ENCODE measurements around the gene LCOR.

LCOR gene

DNA sequence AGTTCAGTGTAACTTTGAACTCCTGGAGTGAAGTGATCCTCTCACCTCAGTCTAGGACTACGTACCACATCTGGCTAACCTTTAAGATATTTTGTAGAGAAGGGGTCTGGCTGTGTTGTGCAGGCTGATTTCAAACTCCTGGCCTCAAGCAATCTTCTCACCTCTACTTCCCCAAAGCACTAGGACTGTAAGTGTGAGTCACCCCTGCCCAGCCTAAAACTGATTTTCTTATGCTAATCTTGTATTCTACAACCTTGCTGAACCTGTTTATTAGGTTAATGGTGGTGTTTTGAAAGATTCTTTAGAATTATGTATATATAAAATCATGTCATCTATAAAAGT is 58.0 kb downstream of the LCOR start:
- no peak for DNase-seq (ENCODE audit: low read depth, low spot score)

DNA sequence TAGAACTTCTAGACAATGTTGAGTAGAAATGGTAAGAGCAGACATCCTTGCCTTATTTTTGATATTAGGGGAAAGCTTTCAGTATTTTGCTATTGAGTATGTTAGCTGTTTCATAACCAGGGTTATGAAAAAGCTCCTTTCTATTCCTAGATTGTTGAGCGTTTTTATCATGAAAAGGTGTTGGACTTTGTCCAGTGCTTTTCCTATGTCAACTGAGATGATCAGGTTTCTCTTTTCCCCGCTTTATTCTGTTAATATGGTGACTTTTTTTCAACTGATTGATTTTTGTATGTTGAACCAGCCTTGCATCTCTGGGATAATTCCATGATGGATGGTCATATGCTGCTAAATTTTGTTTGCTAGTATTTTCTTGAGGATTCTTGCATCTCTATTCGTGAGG is 58.5 kb downstream of the LCOR start:
- DNase-seq (ENCODE audit: low read depth, low spot score) = no peak

DNA sequence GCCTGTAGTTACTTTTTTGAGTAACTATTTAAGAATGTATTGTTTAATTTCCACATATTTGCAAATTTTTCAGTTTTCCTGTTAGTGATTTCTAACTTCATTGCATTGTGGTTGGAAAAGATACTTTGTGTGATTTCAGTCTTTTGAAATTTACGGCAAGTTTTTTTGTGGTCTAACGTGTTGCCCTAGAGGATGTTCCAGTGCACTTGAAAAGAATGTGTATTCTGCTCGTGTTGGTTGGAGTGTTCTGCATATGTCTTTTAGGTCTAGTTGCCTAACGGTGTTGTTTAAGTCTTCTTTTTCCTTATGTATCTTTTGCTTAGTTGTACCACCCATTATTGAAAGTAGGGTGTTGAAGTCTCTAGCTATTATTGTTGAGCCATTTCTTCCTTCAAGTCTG is 59.7 kb downstream of the LCOR start:
- no peak for DNase-seq (ENCODE audit: low read depth, low spot score)

DNA sequence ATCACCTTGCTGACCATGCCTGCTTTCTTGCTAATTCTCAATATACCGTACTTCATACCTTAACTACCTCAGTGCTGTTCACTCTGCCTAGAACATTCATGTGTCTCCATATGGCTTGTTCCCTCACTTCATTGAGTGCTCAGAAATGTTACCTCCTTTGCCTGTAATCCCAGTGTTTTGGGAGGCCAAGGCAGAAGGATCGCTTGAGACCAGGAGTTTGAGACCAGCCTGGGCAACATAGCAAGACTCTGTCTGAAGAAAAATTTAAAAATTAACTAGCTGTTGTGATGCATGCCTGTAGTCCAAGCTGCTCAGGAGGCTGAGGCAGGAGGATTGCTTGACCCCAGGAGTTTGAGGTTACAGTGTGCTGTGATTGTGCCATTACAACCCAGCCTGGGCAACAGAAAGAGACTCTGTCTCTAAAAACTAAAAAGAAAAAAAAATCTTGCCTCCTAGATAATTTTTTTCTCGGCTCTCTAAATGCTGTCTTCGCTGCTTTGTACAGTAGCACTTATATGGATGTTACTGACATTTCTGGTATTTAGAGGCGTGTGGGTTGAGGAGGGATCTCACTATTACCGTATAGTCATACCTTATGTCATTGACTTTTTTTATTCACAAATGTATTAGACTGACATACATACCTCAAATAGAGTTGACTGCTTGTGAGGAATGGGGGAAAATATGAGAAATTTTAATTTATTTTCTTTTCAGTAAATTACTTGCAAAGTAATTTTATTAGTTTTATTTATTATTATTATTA is 63.7 kb downstream of the LCOR start:
- DNase-seq (ENCODE audit: low read depth, low spot score) = no peak

DNA sequence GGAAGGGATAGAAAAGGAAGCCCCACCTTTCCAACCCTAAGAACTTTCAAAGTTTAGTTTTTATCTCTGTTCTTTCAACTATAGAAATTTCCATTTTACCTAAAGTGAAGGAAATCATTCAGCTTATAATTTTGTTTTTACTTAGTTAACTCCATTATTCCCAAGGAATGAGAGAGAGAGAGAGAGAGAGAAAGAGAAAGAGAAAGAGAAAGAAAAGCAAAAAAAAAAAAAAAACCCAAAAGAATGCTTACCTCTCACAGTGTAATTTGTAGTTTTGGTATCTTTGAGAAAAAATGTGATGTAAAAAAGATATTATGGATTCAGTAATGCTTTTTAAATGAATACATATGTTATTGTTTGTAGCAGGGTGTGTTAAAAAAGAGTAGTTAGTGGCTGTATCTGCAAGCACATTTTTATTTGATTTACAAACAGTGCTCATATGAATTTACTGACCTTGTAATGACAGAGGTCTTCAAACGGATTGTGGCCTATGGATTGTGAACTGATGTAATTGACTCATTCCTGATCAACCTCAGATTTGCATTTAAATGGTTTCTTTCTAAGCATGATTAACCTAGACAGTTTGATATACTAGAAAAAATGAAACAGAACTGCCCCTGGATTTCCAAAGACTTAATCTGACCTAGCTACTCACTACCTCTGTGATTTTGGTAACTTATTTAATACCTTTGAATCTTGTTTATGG is 64.9 kb downstream of the LCOR start:
- DNase-seq (ENCODE audit: low read depth, low spot score) = no peak

DNA sequence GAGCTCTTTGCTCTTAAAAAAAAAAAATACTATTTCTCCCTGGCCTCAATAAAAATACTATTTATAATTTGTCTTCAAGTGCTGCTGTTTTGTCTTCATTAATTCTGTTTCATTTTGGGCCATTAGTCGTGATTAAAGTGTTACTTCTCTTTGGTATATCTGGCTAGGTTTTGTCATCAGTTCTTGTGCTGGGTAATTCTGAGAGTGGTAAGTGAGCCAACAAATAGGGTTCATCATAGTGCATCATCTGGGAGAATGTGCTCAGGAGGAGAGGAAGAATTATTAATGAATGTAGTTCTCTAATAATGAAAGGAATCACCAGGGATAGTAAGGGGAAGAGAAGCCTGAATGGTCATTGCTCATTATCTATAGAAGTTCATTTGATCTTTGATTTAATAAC is 70.0 kb downstream of the LCOR start:
- DNase-seq (ENCODE audit: low read depth, low spot score) = no peak

DNA sequence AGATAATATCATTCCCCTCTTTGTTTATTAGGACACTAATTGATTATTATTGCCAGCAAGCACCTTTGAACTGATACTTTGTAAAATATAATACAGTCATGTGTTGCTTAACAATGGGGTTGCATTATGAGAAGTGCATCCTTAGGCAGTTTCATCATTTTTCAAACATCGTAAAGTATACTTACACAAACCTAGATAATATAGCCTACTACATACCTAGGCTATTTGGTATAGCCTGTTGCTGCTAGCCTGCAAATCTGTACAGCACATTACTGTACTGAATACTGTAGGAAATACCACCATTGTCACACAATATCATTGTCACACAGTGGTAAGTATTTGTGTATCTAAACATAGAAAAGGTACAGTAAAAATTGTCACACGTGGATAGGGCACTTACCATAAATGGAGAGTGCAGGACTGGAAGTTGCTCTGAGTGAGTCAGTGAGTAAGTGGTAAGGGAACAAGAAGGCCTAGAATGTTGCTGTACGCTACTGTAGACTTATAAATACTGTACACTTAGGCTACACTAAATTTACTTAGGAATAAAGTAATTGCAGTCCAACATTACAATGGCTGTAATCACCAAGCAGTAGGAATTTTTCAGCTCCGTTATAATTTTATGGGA is 70.7 kb downstream of the LCOR start:
- no peak for DNase-seq (ENCODE audit: low read depth, low spot score)

DNA sequence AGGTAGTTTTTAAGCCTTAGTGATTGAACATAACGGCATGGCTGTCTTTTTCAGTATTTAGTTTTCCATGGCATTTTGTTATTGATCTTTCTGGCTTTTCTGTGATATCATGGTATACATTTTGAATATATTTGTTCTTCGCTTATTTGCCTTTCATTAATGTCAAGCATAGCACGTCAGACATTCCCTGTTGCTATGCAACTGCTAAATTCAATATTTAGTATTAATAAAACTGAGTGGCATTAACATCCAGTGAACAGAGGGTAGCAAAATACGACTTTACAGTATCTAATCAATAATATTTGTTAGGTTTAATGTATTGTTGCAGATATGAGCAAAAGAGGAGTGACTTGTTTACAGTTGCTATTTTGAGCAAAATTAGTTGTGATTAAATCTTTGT is 72.5 kb downstream of the LCOR start:
- DNase-seq (ENCODE audit: low read depth, low spot score) = no peak

DNA sequence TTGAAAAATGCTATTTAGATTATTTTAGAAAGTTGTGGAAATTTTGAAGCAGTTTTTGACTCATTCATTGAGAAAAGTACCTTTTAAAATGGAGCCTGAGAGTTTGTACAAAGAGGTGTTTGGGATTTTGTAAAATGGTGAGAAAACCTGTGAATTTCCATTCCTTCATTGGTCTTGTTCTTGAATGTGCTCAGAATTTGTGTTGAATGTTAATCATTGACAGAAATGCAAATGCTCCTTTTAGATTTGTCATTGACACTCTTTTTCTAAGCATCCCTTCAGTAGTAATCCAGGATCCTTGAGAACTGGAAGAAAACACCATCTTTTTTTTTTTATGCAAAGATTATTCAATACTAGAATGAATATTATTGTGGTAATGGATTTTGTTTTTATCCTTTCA is 74.8 kb downstream of the LCOR start:
- DNase-seq (ENCODE audit: low read depth, low spot score) = no peak

DNA sequence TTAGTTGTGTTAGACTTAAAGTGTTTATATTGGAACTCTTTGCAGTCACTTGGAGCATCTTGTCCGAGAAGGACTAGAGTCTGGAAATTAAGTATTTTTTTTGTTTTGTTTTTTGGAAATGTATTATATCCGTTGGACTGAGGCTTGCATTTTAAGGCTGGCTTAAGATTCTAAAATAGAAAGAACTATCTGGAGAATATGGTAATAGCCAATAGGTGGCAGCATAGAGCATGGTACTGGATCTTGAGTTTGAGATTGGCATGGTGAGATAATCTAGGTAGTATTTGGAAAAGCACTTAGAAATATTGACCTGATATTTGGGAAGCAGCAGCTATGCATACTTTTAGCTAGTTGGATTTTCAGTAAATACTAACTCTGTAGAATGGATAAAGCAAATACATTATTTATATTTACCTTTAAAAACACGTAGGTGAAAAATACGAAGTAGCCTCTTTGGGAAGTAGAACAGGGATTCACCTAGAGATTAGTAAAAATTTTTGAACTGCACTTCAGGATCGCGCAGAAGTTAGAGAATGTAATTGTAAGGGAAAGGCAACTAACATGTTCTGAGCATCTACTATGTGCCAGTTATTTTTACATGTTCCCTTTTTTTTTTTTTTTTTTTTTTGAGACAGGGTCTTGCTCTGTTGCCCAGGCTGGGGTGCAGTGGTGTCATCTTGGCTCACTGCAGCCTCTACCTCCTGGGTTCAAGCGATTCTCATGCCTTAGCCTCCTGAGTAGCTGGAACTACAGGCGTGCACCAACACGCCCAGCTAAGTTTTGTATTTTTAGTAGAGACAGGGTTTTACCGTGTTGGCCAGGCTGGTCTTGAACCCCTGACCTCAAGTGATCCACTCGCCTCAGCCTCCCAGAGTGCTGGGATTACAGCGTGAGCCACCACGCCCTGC is 78.6 kb downstream of the LCOR start:
- peak; percentile 13 for DNase-seq (ENCODE audit: low read depth, low spot score)

DNA sequence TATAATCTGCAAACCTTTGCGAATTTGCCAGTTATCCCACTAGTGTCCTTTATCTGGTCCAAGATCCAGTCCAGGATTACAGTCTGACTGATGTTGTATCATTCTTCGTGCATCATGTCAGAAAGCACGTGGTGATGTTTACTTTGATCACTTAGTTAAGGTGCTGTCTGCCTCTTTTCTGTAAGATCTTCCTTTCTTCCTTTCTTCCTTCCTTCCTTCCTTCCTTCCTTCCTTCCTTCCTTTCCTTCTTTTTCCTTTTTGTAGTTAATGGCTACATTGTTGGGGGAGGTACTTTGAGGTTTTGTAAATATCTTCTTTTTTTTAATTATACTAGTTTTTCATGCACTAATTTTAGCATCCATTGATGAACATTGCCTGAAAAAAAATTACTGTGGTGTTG is 80.3 kb downstream of the LCOR start:
- no peak for DNase-seq (ENCODE audit: low read depth, low spot score)

DNA sequence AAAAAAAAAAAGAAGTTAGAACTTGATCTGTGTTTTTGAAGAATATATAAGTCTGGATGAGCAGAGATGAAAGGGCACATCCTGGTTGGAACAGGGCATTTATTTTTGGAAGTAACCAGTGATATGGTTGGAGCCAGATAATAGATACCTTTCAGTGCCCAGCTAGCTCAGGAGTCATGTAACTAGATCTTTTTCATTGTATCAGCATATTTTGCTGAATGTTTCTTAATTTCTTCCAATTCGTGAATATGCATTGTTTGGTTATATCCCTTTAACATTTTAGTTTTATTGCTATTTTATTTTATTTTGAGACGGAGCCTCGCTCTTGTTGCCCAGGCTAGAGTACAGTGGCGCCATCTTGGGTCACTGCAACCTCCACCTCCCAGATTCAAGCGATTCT is 81.8 kb downstream of the LCOR start:
- no peak for DNase-seq (ENCODE audit: low read depth, low spot score)

DNA sequence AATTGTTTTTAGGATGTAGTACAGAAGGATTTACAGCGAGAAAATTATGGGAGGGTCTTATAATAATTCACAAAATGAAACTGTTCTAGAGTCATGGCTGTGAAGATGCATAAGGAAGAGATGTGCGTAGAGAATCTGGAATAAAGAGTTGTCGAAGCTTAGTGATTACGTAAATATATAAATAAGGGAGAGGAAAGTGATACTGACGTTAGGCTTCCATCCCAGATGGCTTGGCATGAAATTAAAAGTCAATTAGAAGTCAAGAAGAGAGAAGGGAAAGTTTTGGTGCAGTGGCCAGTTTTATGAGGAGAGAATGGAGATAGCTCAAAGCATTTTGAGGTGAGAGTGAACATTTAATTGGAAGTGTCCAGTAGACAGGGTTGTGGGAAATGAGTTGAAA is 85.5 kb downstream of the LCOR start:
- DNase-seq (ENCODE audit: low read depth, low spot score) = no peak

DNA sequence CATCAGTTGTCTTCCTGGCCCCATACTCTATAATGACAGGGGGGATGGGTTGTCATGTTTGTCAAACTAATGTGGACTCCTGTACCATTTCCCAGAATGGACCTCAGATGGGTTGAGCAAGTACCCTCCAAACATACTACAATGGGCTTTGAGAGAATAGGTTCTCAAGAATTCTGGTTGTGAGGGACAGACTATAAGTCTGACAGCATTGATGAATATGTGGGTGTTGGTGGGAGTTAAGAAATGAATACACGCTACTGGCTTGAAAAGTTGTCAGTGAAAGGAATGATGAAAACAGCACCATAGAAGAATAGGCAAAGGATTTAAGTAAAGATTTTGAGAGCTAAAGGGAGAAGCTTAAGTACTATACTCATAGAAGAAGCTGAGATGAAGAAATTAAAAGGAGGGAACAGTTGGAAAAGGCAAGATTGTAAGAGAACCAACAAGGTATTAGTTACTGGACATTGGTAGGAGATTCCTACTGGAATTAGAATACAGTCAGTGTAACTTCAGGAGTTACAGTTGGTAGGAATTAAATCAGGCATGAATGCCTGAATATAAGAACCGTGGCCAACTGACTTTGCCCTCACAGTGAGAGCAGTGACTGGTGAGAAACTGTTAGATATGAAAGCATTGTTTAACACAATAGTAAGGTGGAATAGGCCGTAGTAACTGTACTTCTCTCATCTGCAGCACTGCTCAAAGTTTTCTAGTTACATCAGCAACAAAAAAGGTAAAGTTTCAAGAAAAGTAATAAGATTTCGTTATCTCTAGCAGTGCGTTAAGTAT is 86.3 kb downstream of the LCOR start:
- no peak for DNase-seq (ENCODE audit: low read depth, low spot score)

DNA sequence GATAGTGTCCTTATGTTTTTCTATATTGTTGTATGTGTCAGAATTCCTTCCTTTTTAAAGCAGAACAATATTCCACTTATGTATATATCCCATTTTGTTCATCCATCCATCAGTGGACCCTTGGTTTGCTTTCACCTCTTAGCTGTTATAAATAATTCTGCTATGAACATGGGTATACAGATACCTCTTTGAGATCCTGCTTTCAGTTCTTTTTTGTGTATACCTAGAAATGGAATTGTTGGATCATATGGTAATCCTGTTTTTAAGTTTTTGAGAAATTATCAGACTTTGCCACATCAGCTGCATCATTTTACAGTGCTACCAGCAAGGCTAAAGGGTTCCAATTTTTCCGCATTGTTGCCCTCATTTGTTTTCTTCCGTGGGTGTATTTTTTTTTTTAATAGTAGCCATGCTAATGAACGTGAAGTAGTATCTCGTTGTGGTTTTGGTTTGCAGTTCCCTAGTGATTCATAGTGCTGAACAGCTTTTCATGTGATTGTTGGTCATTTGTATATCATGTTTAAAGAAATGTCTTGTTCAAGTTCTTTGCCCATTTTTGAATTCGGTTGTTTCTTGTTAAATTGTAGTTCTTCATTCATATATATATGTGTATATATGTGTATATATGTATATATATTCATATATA is 87.8 kb downstream of the LCOR start:
- DNase-seq (ENCODE audit: low read depth, low spot score) = no peak

DNA sequence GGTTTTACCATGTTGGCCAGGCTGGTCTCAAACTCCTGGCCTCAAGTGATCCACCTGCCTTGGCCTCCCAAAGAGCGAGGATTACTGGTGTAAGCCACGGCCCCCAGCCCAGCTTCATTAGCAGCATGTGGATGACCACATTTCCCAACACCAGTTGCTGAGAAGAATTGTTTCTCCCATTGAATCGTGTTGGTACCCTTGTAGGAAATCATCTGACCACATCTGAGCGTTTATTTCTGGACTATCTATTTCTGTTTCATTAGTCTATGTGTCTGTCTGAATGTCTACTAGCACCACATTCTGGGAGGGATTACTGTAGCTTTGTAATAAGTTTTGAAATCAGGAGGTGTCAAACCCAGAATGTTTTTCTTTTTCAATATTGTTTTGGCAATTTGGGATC is 89.6 kb downstream of the LCOR start:
- no peak for DNase-seq (ENCODE audit: low read depth, low spot score)

DNA sequence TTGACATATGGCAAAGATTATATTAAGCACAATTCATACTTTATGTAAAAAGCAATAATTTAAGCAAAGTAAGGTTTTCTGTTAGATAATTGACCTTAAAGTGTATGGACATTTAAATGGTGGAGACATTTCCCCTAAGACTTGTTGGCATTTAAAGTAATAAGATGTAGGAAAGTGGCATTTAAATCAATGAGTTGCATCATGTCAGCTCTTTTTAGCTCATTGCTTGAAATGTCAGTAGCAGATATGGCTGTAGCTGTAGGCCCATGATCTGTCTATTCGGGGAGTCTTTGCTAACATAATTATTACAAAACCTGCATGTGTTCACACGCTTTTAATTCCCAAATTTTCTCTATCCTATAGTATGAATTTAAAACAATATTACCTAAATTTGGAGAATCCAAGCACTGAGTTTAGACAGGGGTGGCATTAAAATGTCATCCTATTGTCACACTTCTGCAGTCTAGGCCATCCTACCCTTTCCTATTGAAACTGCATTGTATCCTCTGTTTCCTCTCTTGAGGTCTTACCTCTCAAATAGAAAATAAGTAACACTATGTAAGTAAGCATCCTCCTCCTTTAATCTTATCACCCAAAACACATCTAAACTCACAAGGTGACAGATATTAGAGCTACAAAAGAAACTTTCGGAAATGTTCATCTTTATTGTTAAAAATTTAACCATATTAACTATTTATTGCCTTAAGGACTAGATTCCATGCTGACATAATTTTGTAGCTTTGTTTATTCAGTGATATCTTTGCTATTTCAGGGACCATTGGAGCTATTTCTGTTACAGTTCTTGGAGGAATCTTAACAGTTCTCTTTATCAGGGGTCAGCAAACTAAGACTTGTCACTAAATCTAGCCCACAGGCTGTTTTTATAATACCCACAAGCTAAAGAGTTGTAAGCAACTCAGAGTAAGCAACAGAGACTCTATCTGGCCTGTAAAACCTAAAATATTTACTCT is 91.2 kb downstream of the LCOR start:
- no peak for DNase-seq (ENCODE audit: low read depth, low spot score)

DNA sequence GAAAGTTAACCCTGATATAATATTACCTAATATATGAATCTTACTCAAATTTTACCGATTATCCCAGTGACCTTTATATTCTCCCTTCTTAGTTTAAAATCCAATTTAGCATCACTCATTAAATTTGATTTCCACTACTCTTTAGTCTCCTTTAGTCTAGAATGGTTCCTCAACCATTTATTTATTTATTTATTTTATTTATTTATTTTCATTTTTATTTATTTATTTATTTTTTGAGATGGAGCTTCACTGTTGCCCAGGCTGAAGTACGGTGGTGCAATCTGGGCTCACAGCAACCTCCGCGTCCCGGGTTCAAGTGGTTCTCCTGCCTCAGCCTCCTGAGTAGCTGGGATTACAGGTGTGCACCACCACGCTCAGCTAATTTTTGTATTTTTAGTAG is 92.8 kb downstream of the LCOR start:
- no peak for DNase-seq (ENCODE audit: low read depth, low spot score)

DNA sequence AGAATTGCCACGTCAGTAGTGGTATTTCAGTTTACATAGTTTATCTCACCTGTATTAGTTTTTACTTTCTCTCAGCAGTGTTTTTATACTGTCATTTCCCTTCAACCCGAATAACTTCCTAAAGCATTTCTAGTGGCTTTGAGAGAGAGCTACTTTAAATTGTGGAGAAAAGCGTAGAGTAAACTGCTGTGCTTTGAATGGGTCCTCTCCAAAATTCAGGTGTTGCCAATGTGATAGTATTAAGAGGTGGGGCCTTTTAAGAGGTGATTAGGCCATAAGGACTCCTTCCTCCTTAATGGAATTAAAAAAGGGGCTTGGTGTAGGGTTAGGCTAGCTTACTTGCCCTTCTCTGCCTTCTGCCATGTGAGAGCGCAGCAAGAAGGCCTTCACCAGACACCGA is 98.4 kb downstream of the LCOR start:
- no peak for DNase-seq (ENCODE audit: low read depth, low spot score)

DNA sequence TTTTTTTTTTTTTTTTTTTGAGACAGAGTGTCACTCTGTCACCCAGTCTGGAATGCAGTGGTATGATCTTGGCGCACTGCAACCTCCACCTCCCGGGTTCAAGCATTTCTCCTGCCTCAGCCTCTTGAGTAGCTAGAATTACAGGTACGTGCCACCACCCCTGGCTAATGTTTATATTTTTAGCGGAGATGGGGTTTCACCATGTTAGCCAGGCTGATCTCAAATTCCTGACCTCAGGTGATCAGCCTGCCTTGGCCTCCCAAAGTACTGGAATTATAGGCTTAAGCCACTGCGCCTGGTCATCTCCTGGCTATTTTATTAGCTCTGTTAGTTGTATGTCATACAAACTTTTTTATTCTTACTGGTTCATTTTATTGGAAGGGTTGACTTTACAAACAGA is 103.0 kb downstream of the LCOR start:
- no peak for DNase-seq (ENCODE audit: low read depth, low spot score)

Measured in smooth muscle cell of the brain vasculature (primary cell).